HG03432 (cell line): Measurements from ENCODE around the gene ISOC2.
"Not testable (repeated sequence)": the region's sequence is repeated elsewhere in the genome, so short reads cannot be mapped to it uniquely, and the experiment has no call there.

Experiments used
- ATAC-seq: cut with Tn5 transposase; IDR thresholded peaks from one replicate; pipeline ENCODE4 v1.9.1; 2021; ENCODE audit warnings: mild to moderate bottlenecking, moderate library complexity; ENCODE audit not compliant: unreplicated experiment

The ISOC2 gene

DNA sequence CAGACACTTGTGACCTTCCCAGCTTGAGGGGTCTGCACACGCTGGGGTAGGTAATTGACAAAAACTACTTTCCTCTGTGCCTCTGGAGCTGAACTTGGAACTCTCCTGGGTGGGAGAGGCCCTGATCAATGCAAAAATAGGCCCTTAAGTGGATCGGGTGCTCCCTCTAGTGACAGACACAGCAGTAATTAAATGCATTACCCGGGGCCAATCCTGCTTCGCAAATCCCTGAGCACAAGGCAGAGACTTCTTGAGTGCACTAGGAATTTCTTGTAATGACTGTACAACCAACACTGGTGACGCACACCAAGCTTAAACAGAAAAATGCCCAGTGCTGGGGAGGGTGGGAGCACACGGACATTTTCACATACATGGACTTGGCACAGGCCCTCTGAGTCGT is 43.3 kb downstream of the ISOC2 start:
- no peak for ATAC-seq

DNA sequence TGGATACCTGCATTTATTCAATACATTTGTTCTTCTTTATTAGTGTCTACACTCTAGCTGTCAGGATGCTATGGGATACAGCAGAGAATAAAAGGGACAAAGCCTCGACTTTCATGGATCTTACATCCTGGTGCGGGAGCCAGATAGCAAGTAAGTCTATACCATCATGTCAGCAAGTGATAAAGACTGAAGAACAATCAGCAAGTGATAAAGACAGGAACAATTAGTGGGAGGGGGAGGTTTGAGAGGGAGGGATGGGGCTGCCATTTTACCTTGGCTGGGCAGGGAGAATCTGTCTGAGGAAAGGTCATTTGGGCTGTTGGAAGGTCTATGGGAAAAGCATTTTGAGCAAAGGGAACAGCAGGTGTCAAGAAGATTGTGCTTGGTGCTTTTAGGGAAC is 51.3 kb downstream of the ISOC2 start:
- ATAC-seq = no peak

DNA sequence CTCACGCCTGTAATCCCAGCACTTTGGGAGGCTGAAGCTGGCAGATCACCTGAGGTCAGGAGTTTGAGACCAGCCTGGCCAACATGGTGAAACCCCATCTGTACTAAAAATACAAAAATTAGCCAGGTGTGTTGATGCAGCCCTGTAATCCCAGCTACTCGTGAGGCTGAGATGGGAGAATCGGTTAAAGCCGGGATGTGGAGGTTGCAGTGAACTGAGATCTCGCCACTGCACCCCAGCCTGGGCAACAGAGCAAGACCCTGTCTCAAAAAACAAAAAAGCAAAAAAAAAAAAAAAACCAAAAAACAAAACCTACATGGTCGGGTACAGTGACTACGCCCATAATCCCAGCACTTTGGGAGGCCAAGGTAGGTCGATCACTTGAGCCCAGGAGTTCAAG is 52.3 kb downstream of the ISOC2 start:
- not testable (repeated sequence) for ATAC-seq

DNA sequence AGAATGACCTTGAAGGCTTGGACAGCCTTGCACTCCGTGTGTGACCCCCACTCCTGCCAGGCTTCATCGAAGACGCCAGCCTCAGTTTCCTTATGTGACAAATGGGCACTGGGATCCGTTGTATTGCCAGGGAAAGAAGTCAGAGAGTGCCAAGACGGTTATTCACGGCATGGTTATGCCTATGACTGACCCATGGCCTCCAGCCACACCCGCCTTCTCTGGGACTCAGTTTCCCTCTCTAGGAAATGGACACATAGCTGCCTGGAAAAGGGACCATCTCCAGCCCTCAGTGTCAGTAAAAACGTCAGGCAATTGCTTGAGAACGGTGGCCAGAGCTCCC is 52.9 kb downstream of the ISOC2 start:
- ATAC-seq = no peak

DNA sequence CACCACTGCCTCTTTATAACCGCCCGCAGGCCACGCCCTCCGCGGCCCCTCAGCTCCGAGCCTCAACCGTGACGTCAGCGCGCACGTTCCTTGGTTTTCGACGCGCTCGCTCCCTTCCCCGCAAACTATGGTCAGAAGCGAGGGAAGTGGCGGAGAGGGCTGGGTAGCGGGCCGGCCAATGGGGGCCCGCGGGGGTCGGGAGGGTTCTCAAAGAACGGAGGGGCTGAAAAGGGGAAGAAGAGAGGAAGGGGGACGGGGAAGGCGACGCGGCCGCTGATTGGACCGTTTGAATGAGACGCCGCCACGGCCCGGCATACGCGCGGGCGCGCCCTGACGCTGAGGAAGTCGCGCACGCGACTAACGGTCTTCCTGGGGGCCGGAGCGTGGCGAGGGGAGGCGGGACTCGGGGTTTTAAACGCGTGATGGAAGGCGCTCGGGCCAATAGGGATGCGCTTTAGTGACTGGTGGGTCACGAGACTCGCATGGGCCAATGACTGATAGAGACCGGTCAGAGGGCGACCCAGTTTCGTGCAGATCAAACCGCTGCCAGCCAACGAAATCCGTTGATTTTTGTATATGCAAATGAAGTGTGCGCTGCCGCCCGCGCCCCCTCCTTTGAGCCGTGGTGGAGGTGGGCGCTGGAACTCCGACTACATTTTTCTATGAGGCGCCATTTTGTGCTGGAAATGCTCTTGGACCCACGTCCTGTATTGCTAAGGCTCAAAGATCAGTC is 53.5 kb downstream of the ISOC2 start:
- peak; percentile 85 for ATAC-seq

DNA sequence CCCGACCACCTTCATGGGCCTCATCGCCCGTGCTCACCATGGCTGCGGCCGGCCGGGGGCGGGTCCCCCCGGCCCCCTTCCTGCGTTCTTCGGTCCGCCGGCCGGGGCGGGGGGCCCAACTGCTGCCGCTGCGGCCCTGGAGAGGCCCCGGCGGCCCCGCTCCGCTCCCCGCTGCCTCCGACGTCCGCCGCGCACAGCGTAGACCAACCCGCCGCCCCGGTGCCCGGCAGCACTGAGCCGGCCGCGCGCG is 54.0 kb downstream of the ISOC2 start, which contains the start of gene UBE2S:
TSS of gene UBE2S (minus strand) at position 239 of the 250 bp plus-strand sequence. CDS start at position 40, 199 bp downstream.
- ATAC-seq = not testable (repeated sequence)

DNA sequence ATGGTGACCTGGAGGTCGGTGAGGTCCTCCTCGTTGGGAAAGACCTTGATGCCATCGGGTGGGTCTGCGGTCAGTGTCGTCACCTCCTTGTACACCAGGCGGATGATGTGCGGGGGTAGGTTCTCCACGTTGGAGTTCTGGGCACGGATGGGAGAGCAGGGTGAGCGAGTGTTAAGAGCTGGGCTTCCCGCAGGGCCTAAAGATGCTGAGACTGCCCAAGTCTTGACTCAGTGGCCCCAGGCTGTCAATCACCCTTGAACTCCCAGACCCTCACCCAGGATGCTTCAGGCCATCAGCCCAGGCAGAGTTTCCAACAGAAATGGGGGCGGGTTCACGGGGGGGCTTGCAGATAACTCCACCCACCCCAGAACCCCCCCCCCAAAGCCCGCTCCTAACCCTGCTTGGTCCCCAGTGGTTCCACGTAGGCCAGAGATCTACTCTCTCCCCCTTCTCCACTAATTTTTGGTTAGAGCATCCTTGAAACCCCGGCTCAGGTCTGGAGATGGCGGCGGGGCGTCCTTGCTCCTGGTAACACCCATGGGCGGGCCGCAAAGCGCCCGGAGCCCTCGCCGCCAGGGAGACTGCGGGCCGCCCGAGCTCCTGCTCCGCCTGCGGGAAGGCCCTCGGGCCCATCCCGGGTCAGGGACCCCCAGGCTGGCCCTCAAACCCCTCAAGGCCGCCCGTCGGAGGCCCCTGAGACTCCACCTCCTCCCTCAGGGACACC is 54.5 kb downstream of the ISOC2 start:
- ATAC-seq = peak; percentile 13

DNA sequence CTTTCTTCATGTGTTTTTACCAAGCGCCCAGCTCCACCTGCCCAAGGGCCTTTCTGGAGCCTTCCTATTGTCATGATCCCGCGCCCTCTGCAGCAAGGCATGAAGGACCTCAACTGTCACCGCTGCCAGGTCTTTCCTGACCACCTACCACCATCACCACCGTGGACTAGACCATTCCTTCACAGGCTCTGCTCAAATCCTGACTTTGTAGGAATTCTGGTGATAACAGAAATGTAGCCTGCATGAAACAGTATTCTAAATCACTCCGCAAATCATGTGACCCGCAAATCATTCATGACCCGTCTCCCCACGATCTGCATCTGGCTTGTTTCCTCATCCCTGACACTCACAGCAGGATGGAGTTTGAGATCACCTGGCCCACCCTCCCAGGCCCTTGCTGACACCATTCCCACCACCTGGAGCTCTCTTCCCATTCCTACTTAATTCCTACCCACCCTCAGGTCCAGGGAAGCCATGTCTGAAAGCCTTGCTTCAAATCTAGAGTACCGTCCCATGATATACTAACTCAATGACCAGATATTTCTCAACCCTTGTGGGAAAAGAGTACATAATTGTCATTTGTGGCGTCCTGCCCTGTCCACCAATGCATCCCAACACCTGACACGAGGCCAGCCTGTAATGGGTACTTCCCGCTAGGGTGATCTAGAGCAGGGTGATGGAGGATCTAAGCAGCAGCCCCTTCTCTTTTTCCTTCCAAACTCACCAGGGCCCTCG is 55.2 kb downstream of the ISOC2 start:
- ATAC-seq = no peak

DNA sequence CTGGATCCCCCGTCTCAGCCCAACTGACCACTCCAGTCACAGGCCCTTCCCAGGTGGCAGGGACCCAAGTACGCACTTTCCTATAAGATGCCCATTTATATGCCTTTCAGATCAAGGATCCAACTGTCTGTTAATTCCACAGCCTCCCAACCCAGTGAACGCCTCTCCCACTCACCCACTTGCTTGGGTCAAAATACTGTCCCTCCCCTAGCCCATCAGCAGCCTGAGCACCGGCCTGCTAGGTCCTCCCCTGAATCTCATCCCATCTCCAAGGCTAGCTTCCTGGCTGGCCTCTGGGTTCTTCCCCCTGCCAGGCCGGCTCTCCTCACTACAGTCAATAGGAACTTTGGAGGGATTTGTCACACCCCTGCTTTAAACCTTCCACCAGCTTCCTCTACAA is 55.8 kb downstream of the ISOC2 start:
- no peak for ATAC-seq
